ENCODE data around the gene EGR1.
A peak's percentile ranks its signal among the peaks of the same experiment; 100 is the strongest.
"Not testable (repeated sequence)": the region's sequence is repeated elsewhere in the genome, so short reads cannot be mapped to it uniquely, and the experiment has no call there.

The EGR1 gene

DNA sequence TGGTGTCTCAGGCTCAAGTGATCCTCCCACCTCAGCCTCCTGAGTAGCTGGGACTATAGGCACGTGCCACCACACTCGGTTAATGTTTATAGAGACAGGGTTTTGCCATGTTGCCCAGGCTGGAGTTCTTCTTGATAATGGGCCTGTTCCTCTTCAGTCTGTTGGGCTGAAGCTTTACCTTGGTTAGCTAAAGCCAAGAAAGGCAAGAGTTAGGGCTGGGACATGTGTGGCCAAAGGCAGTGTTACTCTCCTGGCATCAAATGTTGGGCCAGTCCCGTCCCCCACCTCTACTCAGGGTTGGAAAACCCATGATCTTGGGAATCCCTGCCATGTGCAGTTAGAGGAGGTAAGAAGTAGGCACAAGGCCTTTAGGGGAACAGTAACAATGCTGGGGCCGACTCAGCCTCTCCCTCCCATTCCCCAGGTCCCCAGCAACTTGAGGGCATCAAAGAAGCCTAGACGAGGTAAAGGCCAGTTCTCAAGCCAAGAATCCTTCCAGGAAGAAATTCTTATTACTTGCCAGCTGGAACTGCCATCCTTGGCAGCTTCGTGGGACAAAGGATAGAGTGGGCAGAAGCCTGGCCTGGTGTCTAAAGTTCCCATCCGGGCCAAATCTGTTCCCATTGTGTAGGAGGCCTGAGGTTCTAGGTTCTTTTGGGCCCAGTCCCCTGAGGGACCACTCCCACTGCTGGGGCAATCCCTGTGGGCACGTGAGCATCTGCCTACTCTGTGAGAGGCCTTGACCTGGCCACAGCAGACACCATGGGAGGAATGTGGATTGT lies 4.5 kb downstream of the EGR1 start:
- no peak for DNase-seq (ENCODE audit: low read depth)

GRCh38 chr5:138470322-138471051 lies 5.2 kb downstream of the EGR1 start:
- DNase-seq (ENCODE audit: low read depth) = no peak

GRCh38 chr5:138471052-138471361 lies 5.7 kb downstream of the EGR1 start:
- DNase-seq (ENCODE audit: low read depth) = no peak

- no peak for DNase-seq (ENCODE audit: low read depth)
Measured at GRCh38 chr5:138472353-138472752, 7.1 kb downstream of the EGR1 start.

- not testable (repeated sequence) for DNase-seq (ENCODE audit: low read depth)
Measured at GRCh38 chr5:138473151-138473550, 7.9 kb downstream of the EGR1 start.

- DNase-seq (ENCODE audit: low read depth) = no peak
Measured at GRCh38 chr5:138476918-138477317, 11.6 kb downstream of the EGR1 start.

DNA sequence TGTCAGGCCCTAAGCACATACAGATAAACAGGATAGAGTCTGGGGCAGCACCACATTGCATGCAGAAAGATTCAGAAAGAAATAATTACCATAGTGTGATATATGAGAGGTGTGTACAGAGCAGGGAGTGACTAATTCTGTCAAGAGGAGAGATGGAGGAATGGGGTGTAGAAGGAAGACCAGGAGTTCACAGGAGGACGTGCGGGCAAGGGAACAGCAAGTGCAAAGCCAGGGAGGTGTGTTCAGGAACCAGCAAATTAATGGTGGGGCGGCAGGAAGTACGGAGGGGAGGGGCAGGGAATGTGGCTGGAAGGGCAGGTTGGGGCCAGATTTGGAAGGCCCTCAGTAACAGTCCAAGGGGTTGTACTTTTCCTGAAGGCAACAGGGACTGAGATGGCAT lies 17.4 kb downstream of the EGR1 start:
- DNase-seq (ENCODE audit: low read depth) = no peak

DNA sequence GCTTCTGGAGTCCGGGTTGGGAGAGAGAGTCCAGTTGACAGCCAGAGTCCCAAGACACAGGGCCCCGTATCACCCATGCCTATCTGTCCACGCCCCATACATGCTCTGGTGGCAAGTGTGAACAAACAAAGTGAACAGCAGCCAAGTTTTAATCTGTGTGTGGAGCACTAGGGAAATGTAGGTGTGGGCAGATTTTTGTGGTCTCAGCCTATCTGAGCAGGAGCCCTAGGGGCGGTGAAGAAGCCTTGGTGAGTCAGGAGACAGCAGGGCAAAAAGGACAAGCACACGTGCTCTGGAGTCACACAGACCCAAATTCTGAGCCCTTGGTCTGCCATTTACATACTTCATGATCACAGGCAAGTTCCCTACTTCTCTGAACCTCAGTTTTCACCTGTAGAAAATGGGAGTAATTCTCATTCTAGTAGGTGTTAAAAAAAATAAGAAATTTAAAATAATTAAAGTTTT lies 23.2 kb downstream of the EGR1 start:
- no peak for DNase-seq (ENCODE audit: low read depth)

- no peak for DNase-seq (ENCODE audit: low read depth)
Measured at GRCh38 chr5:138489683-138490061, 24.4 kb downstream of the EGR1 start.

GRCh38 chr5:138490648-138491283 lies 25.5 kb downstream of the EGR1 start:
- DNase-seq (ENCODE audit: low read depth) = no peak

- no peak for DNase-seq (ENCODE audit: low read depth)
Measured at GRCh38 chr5:138491284-138491648, 26.0 kb downstream of the EGR1 start.

GRCh38 chr5:138491669-138492559 lies 26.6 kb downstream of the EGR1 start:
- DNase-seq (ENCODE audit: low read depth) = peak; percentile 68

- DNase-seq (ENCODE audit: low read depth) = no peak
Measured at GRCh38 chr5:138492560-138493045, 27.3 kb downstream of the EGR1 start.

- DNase-seq (ENCODE audit: low read depth) = no peak
Measured at GRCh38 chr5:138495351-138495750, 30.1 kb downstream of the EGR1 start.

GRCh38 chr5:138498376-138498775 lies 33.1 kb downstream of the EGR1 start:
- DNase-seq (ENCODE audit: low read depth) = no peak

GRCh38 chr5:138502121-138502520 lies 36.8 kb downstream of the EGR1 start:
- DNase-seq (ENCODE audit: low read depth) = no peak

- DNase-seq (ENCODE audit: low read depth) = no peak
Measured at GRCh38 chr5:138502521-138502920, 37.2 kb downstream of the EGR1 start.

DNA sequence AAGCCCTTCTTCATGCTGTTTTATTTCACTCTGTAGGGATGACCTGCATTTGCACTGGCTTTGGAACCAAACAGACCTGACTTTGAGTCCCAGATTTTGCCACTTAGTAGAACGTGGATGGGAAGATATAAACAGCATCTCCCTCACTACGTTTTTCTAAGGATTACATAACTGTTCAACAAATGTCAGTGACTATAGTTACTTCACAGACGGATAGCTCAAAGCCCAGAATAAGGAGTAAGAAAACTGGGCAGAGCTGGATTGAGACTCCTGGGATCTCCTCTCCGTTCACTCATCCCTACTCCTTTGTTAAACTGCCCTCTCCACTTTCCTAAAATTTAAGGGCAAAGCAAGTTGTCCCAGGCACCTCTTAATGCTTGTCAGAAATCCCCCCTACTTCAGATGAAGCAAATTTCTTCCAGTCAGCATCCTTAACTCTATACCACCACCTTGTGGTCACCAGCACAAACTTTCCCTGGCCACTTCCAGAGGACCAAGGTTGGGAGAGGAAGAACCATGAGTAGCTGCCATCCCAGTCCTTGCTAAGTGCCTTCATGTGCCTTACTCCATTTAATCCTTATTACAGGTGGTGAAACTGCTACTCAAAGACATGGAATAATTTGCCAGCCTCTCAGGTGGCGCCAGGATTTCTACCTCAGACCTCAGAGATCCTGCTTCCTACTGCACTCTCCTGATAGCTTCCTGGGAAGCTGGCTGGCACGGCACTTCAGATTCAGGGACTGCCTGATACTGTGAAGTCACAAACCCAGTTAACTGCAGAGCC lies 38.4 kb downstream of the EGR1 start:
- no peak for DNase-seq (ENCODE audit: low read depth)

DNA sequence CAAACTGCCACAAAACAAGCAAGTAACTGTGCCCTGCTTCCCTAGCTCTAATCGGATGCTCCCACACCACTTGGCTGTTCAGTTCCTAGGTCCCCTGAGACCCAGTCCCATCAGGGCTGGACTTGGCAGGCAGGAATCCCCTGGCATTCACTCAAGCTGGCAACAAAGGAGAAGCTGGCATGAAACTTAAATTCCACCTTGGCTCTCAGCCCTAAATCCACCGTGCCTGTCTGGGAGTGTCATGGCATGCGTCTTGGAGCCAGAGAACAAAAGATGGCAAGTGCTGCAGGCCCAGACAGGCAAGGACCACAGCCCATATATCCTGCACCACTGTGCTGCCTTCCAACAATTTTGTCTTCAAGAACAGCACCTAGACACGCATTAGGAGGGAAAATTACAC lies 39.5 kb downstream of the EGR1 start:
- no peak for DNase-seq (ENCODE audit: low read depth)

DNA sequence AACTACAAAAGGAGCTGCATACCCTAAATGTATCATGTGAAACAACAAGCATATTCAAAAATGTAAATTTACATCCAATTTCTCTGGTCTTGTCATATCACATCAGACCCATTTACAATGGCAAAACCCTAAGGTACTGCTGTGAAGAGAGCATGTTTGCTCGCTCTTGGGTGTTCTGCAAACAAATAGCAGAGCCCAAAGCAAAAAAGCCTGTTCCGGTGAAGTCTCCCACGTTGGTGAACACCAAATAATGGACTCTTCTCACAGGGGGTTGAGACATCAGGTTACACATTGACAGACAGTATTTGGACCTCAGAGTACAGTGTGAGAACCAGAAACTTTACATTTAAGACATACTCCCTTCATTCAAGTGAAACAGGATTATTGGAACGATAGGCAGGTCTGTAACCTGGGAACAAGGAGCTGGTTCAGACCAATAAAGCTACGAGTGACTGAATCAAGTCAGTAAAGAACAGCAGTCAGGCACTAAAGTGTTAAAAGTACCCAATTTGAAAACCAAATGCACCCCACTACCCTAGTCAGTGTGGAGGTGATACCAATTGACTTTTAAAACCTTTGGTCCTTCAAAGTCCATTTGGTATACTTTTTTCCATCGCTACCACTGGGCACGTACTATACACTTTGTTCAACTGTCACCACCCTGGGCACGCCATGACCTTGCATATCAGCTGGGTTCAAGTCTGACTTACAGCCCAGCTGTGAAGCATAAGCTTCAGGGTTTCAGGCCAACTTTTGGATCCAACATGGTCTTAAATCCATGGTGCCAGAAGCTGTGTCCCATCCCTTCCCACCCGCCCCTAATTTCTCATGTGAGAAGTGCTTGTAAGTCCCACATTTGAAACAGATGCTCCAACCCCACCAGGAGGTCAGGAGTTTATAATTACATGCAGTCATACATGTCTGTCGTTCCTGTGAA lies 41.4 kb downstream of the EGR1 start:
- no peak for DNase-seq (ENCODE audit: low read depth)
